GM13976 (cell line): ENCODE results near the gene PHLDB3.
"Not testable (repeated sequence)": the region's sequence is repeated elsewhere in the genome, so short reads cannot be mapped to it uniquely, and the experiment has no call there.

Experiments used
- DNase-seq: peaks from one replicate; pipeline ENCODE4 v3.0.0; 2012; ENCODE audit warnings: low spot score
- CTCF ChIP-seq: IDR thresholded peaks from 2 replicates; pipeline ENCODE4 v1.5.1; 2012; ENCODE audit warnings: borderline replicate concordance, mild to moderate bottlenecking; ENCODE audit not compliant: insufficient read depth; ENCODE audit errors: extremely low read depth, missing control alignments, control extremely low read depth
- in situ Hi-C: fragments of 300-500 bp; cut with MboI; formaldehyde crosslinking; loops from one replicate; pipeline ENCODE4 v1.12.0; 2022; ENCODE audit warnings: low sequenced_read_pairs, mixed read lengths, inconsistent platforms; ENCODE audit not compliant: unreplicated experiment

PHLDB3 gene

GRCh38 chr19:43527860-43528622, 23.5 kb upstream of the PHLDB3 start:
- TF ChIP-seq CTCF: no peak
- in situ Hi-C loops: no loop called here
- DNase-seq: no peak

GRCh38 chr19:43526884-43527859, 22.6 kb upstream of the PHLDB3 start, which contains the start of gene ETHE1:
Gene ETHE1 (minus strand): TSS chr19:43527201. CDS start chr19:43527177, 24 bp downstream.
- DNase-seq: peak; percentile 90
- TF ChIP-seq CTCF: no peak
- in situ Hi-C loops: no loop called here

GRCh38 chr19:43525836-43526771, 21.6 kb upstream of the PHLDB3 start:
- no peak for DNase-seq
- no peak for TF ChIP-seq CTCF
- in situ Hi-C loops: no loop called here

GRCh38 chr19:43524922-43525835, 20.6 kb upstream of the PHLDB3 start:
- in situ Hi-C loops: loop anchor here (5.0 kb wide), 1 partner anchor 73 kb away; no protein-coding TSS in a partner anchor
- TF ChIP-seq CTCF: no peak
- DNase-seq: peak; percentile 71

GRCh38 chr19:43523696-43524095, 19.1 kb upstream of the PHLDB3 start:
- in situ Hi-C loops: loop anchor here (5.0 kb wide), 1 partner anchor 71 kb away; no protein-coding TSS in a partner anchor
- DNase-seq: not testable (repeated sequence)

- TF ChIP-seq CTCF: no peak
- DNase-seq: no peak
- in situ Hi-C loops: loop anchor here (5.0 kb wide), 1 partner anchor 71 kb away; no protein-coding TSS in a partner anchor
Observed at GRCh38 chr19:43522929-43523328, 18.4 kb upstream of the PHLDB3 start.
